Hepatocyte (in vitro differentiated cells): ENCODE data around the gene HEPN1. TPM values are rescaled to one million over a fixed set of nuclear protein-coding genes. Genes with fewer than 3 reads are reported as not detected.

ENCODE experiments used
- DNase-seq: peaks from one replicate; pipeline ENCODE4 v3.0.0-alpha.2; 2016; ENCODE audit warnings: low spot score
- H2AFZ ChIP-seq: fragments of 200-600 bp; sonication (generic); 2 replicates; pipeline ENCODE4 v1.6.0; 2016; ENCODE audit warnings: antibody characterized with exemption, mild to moderate bottlenecking
- H3K27ac ChIP-seq: fragments of 200-600 bp; sonication (generic); 2 replicates; pipeline ENCODE4 v1.5.1; 2016; ENCODE audit warnings: mild to moderate bottlenecking
- H3K27me3 ChIP-seq: fragments of 200-600 bp; sonication (generic); 2 replicates; pipeline ENCODE4 v1.6.1; 2016
- H3K36me3 ChIP-seq: fragments of 200-600 bp; sonication (generic); replicated peaks from 2 replicates; pipeline ENCODE4 v1.5.1; 2016; ENCODE audit warnings: low read depth; ENCODE audit not compliant: insufficient read depth
- H3K4me1 ChIP-seq: fragments of 200-600 bp; sonication (generic); 2 replicates; pipeline ENCODE4 v1.5.1; 2016; ENCODE audit warnings: mild to moderate bottlenecking, moderate library complexity; ENCODE audit not compliant: insufficient read depth
- H3K4me2 ChIP-seq: fragments of 200-600 bp; sonication (generic); 2 replicates; pipeline ENCODE4 v1.6.0; 2016
- H3K4me3 ChIP-seq: fragments of 200-600 bp; sonication (generic); 2 replicates; pipeline ENCODE4 v1.5.1; 2016; ENCODE audit warnings: mild to moderate bottlenecking
- H3K79me2 ChIP-seq: fragments of 200-600 bp; sonication (generic); 2 replicates; pipeline ENCODE4 v1.6.0; 2017; ENCODE audit warnings: mild to moderate bottlenecking
- H3K9me2 ChIP-seq: fragments of 200-600 bp; sonication (generic); replicated peaks from 2 replicates; pipeline ENCODE4 v1.6.0; 2017; ENCODE audit warnings: mild to moderate bottlenecking; ENCODE audit not compliant: insufficient read depth
- H3K9me3 ChIP-seq: fragments of 200-600 bp; sonication (generic); 2 replicates; pipeline ENCODE4 v1.5.1; 2016; ENCODE audit warnings: low read depth, mild to moderate bottlenecking
- H4K20me1 ChIP-seq: fragments of 200-600 bp; sonication (generic); 2 replicates; pipeline ENCODE4 v1.6.0; 2016; ENCODE audit warnings: mild to moderate bottlenecking; ENCODE audit not compliant: insufficient read depth, poor library complexity, severe bottlenecking
- CTCF ChIP-seq: fragments of 200-600 bp; sonication (generic); IDR thresholded peaks from 2 replicates; pipeline ENCODE4 v1.5.1; 2016; ENCODE audit warnings: antibody characterized with exemption, mild to moderate bottlenecking; ENCODE audit not compliant: poor library complexity
- EZH2 ChIP-seq: fragments of 200-600 bp; sonication (generic); IDR thresholded peaks from 2 replicates; pipeline ENCODE4 v1.6.1; 2016; ENCODE audit warnings: antibody characterized with exemption, mild to moderate bottlenecking, borderline replicate concordance
- EZH2phosphoT487 ChIP-seq: fragments of 200-600 bp; sonication (generic); IDR thresholded peaks from one replicate; pipeline ENCODE4 v1.6.1; 2018; ENCODE audit warnings: antibody characterized with exemption, mild to moderate bottlenecking, low read depth, moderate library complexity; ENCODE audit not compliant: unreplicated experiment, severe bottlenecking
- WGBS: methylation state at CpG from one replicate; pipeline ENCODE4 v1.1.6; 2016; ENCODE audit warnings: low lambda C conversion rate; ENCODE audit errors: missing lambda C conversion rate; 5-methylcytosine and 5-hydroxymethylcytosine counted together
- polyA plus RNA-seq: library from polyadenylated mRNA; unstranded; fragments of >200 nt; fragmentation: Nextera tagmentation; extraction: Ambion mirVana; gene quantifications from 2 replicates; pipeline ENCODE4 v1.2.1, GENCODE V29; 2016
- total RNA-seq: library from RNA; depleted of rRNA; stranded (reverse); fragments of >200 nt; gene quantifications from 2 replicates; pipeline ENCODE4 v1.2.3, GENCODE V29; 2014

HEPN1 gene
- total and polyA plus RNA-seq, 2 experiments from 2014 or later = not detected

GRCh38 chr11:124878759-124879492 is 40.1 kb upstream of the HEPN1 start:
- TF ChIP-seq EZH2 = no peak
- TF ChIP-seq EZH2phosphoT487 = no peak
- no peak for TF ChIP-seq CTCF
- no peaks in the 10 kb centered on the region for H4K20me1 ChIP-seq
- no peaks in the 10 kb centered on the region for H3K9me3 ChIP-seq
- no peak overlapping the region for H2AFZ ChIP-seq
- H3K4me1 ChIP-seq = no peaks in the 10 kb centered on the region
- no peaks in the 10 kb centered on the region for H3K79me2 ChIP-seq
- H3K27ac ChIP-seq = no peak overlapping the region
- 94% methylated on average over 11 of the region's 11 CpGs for WGBS
- H3K4me3 ChIP-seq = no peak overlapping the region
- no peak overlapping the region for H3K4me2 ChIP-seq
- DNase-seq = no peak
- H3K27me3 ChIP-seq = peaks cover 10% of the 10 kb centered on the region
- H3K36me3 ChIP-seq = no peaks in the 10 kb centered on the region
- no peaks in the 10 kb centered on the region for H3K9me2 ChIP-seq

GRCh38 chr11:124879493-124880289 is 39.4 kb upstream of the HEPN1 start:
- Histone ChIP-seq H3K4me2 (no peak overlapping the region), H3K27me3 (peaks cover 7% of the 10 kb centered on the region), H3K79me2 (no peaks in the 10 kb centered on the region), H3K4me3 (no peak overlapping the region), H3K9me2 (no peaks in the 10 kb centered on the region), H3K9me3 (no peaks in the 10 kb centered on the region), H3K27ac (no peak overlapping the region), H3K4me1 (no peaks in the 10 kb centered on the region), H3K36me3 (no peaks in the 10 kb centered on the region), H2AFZ (no peak overlapping the region), H4K20me1 (no peaks in the 10 kb centered on the region)
- 95% methylated on average over 16 of the region's 16 CpGs for whole genome bisulfite sequencing
- no peak for DNase-seq
- TF ChIP-seq CTCF (no peak), EZH2 (no peak), EZH2phosphoT487 (no peak)

DNA sequence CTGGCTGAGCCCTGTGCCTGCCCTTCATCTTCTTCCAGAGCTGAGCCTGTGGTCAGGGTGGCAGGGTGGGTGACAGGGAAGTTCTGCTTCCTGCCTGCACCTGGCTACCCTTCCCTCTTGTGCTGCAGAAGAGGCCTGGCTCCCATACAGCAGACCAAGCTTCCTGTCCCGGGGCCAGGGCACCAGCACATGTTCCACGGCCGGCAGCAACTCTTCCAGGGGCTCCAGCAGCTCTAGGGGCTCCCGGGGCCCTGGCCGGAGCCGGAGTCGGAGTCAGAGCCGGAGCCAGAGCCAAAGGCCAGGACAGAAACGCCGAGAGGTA is 38.8 kb upstream of the HEPN1 start:
- Histone ChIP-seq H3K36me3 (no peaks in the 10 kb centered on the region), H3K27me3 (peaks cover 2% of the 10 kb centered on the region), H3K9me2 (no peaks in the 10 kb centered on the region), H3K27ac (no peak overlapping the region), H3K4me3 (no peak overlapping the region), H3K4me1 (no peaks in the 10 kb centered on the region), H3K4me2 (no peak overlapping the region), H3K79me2 (no peaks in the 10 kb centered on the region), H2AFZ (no peak overlapping the region), H4K20me1 (no peaks in the 10 kb centered on the region), H3K9me3 (no peaks in the 10 kb centered on the region)
- TF ChIP-seq EZH2phosphoT487 (no peak), CTCF (no peak), EZH2 (no peak)
- WGBS = 92% methylated on average over 10 of the region's 10 CpGs
- no peak for DNase-seq
